Astrocyte (in vitro differentiated cells and primary cell): ENCODE results near the gene ERICH6.

Source experiments
- CTCF ChIP-seq: IDR thresholded peaks from 2 replicates; pipeline ENCODE4 v1.5.1; 2011; ENCODE audit warnings: low read depth, mild to moderate bottlenecking, inconsistent platforms, low read length, moderate library complexity; ENCODE audit not compliant: insufficient read depth
- EZH2 ChIP-seq: IDR thresholded peaks from 2 replicates; pipeline ENCODE4 v1.6.1; 2012; ENCODE audit warnings: mild to moderate bottlenecking, low read length, inconsistent platforms; ENCODE audit not compliant: insufficient read depth

- TF ChIP-seq CTCF (no peak), EZH2 (no peak)
These were observed 43.3 kb upstream of the ERICH6 start for GRCh38 chr3:150746791-150747590.
